Adrenal gland (tissue), 5 donors: Measurements from ENCODE around the gene ZBTB18.

Source experiments
- POLR2A ChIP-seq, 2 donors: fragments of 450-650 bp; IDR thresholded peaks; one replicate each; pipeline ENCODE4 v1.6.1; 2017; ENCODE audit warnings: antibody characterized with exemption in 2 of 2, mild to moderate bottlenecking in 2 of 2, moderate library complexity in 1 of 2
- TF ChIP-seq, protein P1 (sequence below), 6 experiments: fragments of 450-650 bp in 4 of 6; fragments of 200-600 bp in 2 of 6; sonication (generic) in 1 of 6; IDR thresholded peaks; 1 replicate in 5 of 6; 2 replicates in 1 of 6; pipeline versions ENCODE4 v1.5.1 to v1.8.0; 2016 to 2021; ENCODE audit warnings: antibody characterized with exemption in 6 of 6, mild to moderate bottlenecking in 2 of 6, moderate library complexity in 1 of 6
- donor health status: DM: no; HTN: no; CAD: no.

GRCh38 chr1:244042293-244042692 is 8.8 kb upstream of the ZBTB18 start:
- TF ChIP-seq, protein P1, sequence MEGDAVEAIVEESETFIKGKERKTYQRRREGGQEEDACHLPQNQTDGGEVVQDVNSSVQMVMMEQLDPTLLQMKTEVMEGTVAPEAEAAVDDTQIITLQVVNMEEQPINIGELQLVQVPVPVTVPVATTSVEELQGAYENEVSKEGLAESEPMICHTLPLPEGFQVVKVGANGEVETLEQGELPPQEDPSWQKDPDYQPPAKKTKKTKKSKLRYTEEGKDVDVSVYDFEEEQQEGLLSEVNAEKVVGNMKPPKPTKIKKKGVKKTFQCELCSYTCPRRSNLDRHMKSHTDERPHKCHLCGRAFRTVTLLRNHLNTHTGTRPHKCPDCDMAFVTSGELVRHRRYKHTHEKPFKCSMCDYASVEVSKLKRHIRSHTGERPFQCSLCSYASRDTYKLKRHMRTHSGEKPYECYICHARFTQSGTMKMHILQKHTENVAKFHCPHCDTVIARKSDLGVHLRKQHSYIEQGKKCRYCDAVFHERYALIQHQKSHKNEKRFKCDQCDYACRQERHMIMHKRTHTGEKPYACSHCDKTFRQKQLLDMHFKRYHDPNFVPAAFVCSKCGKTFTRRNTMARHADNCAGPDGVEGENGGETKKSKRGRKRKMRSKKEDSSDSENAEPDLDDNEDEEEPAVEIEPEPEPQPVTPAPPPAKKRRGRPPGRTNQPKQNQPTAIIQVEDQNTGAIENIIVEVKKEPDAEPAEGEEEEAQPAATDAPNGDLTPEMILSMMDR (IDR thresholded peaks at IDR 0.05): no peak
- no peak for TF ChIP-seq POLR2A (IDR thresholded peaks at IDR 0.05)
